Kidney epithelial cell (primary cell): ENCODE results near the gene SFXN1. TPM values are rescaled to one million over a fixed set of nuclear protein-coding genes. Genes with fewer than 3 reads are reported as not detected.

Experiments used
- DNase-seq: peaks from one replicate; pipeline ENCODE4 v3.0.0-alpha.2; 2010; ENCODE audit warnings: low read depth
- H3K27me3 ChIP-seq: 2 replicates; pipeline ENCODE4 v1.6.0; 2011; ENCODE audit warnings: low read length; ENCODE audit not compliant: control insufficient read depth, insufficient read depth
- H3K36me3 ChIP-seq: 2 replicates; pipeline ENCODE4 v1.5.1; 2011; ENCODE audit warnings: low read length; ENCODE audit not compliant: control insufficient read depth, insufficient read depth
- H3K4me3 ChIP-seq: 2 replicates; pipeline ENCODE4 v1.5.1; 2011; ENCODE audit warnings: low read depth, mild to moderate bottlenecking, control low read depth, low read length
- CTCF ChIP-seq: IDR thresholded peaks from 2 replicates; pipeline ENCODE4 v1.5.1; 2011; ENCODE audit warnings: mild to moderate bottlenecking, moderate library complexity, low read length, control low read depth, inconsistent platforms; ENCODE audit not compliant: insufficient read depth, poor library complexity, severe bottlenecking
- total RNA-seq: library from RNA; depleted of rRNA; stranded (reverse); fragments of >200 nt; gene quantifications from 2 replicates; pipeline ENCODE4 v1.2.3, GENCODE V29; 2015

Gene SFXN1
- 55.4 and 56.9 TPM in 2 replicates for total RNA-seq

GRCh38 chr5:175478384-175479124 lies at the start of gene SFXN1:
SFXN1 (plus strand) TSS chr5:175478560; CDS start chr5:175492104, 13,544 bp downstream.
- H3K27me3 ChIP-seq = no peaks in the 10 kb centered on the region
- DNase-seq = no peak
- H3K4me3 ChIP-seq = peak within 1 kb of the TSS; percentile 59
- TF ChIP-seq CTCF = no peak
- H3K36me3 ChIP-seq = no peaks in the 10 kb centered on the region

- DNase-seq = no peak
- no peaks in the 10 kb centered on the region for H3K27me3 ChIP-seq
- H3K4me3 ChIP-seq = no peak overlapping the region
- TF ChIP-seq CTCF = no peak
- no peaks in the 10 kb centered on the region for H3K36me3 ChIP-seq
Measured at GRCh38 chr5:175434800-175435199, 43.6 kb upstream of the SFXN1 start.

- H3K27me3 ChIP-seq = no peaks in the 10 kb centered on the region
- no peak for DNase-seq
- no peak overlapping the region for H3K4me3 ChIP-seq
- H3K36me3 ChIP-seq = no peaks in the 10 kb centered on the region
- TF ChIP-seq CTCF = no peak
Measured at GRCh38 chr5:175436359-175436758, 42.0 kb upstream of the SFXN1 start.

GRCh38 chr5:175438234-175438857 lies 40.0 kb upstream of the SFXN1 start:
- Histone ChIP-seq H3K4me3 (no peak overlapping the region), H3K27me3 (peaks cover 14% of the 10 kb centered on the region), H3K36me3 (no peaks in the 10 kb centered on the region)
- no peak for DNase-seq
- TF ChIP-seq CTCF = no peak

GRCh38 chr5:175443514-175444059 lies 34.8 kb upstream of the SFXN1 start:
- TF ChIP-seq CTCF = no peak
- DNase-seq = no peak
- peaks cover 37% of the 10 kb centered on the region for H3K27me3 ChIP-seq
- no peak overlapping the region for H3K4me3 ChIP-seq
- H3K36me3 ChIP-seq = no peaks in the 10 kb centered on the region
